ENCODE results near the gene SNAPC4.

Gene SNAPC4

DNA sequence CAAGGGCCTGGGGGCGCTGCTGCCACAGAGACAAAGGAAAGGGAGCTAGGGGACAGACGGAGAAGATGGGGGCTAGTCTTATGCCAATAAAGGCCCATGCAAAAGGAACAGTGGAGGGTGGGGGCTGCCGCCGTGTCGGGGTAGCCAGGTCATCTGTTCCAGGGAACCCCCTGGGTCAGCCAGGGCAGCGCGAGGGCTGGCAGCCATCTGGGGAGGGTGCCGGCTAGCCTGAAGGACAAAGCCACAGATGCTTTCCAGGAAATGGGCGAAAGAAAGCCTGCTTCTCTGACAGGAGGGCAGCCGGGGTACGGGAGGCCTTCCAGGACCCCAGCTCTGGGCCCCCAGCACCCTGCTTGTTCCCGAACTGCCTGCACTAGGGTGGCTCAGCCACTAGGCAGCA is 24.9 kb downstream of the SNAPC4 start:
- Histone ChIP-seq H3K4me1 (ENCODE audit: insufficient read depth, low read length) (no peaks in the 10 kb centered on the region), H3K4me3 (ENCODE audit: low read length) (no peak overlapping the region), H3K9me3 (ENCODE audit: insufficient read depth, low read depth, low read length) (no peaks in the 10 kb centered on the region), H3K36me3 (ENCODE audit: insufficient read depth, low read length) (peaks cover 34% of the 10 kb centered on the region), H3K9ac (ENCODE audit: low read depth, low read length) (no peak overlapping the region), H3K27ac (ENCODE audit: low read depth, low read length) (no peak overlapping the region), H3K27me3 (ENCODE audit: insufficient read depth, low read length) (no peaks in the 10 kb centered on the region)
- 95% methylated on average over 12 of the region's 12 CpGs for WGBS

DNA sequence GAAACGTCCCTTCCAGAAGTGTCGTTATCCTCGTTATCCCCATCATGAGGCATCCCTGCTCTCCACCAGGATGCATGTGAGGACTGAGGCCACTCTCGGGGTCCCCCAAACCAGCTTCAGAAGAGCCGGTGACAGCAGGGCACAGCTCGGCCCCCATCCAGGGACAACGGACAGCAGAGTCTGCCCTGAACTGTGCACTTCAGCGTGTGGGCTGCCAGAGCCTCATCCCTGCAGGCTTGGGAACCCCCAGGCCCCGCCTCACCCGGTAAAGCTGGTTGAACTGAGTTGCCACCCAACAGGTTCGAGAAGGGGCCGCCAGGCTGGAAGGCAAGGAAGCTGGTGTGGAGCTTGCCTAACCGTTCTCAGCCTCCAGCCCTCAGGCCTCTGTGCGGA is 25.8 kb downstream of the SNAPC4 start:
- Histone ChIP-seq H3K9me3 (ENCODE audit: insufficient read depth, low read depth, low read length) (no peaks in the 10 kb centered on the region), H3K27me3 (ENCODE audit: insufficient read depth, low read length) (no peaks in the 10 kb centered on the region), H3K27ac (ENCODE audit: low read depth, low read length) (no peak overlapping the region), H3K4me3 (ENCODE audit: low read length) (no peak overlapping the region), H3K4me1 (ENCODE audit: insufficient read depth, low read length) (no peaks in the 10 kb centered on the region), H3K36me3 (ENCODE audit: insufficient read depth, low read length) (peaks cover 27% of the 10 kb centered on the region), H3K9ac (ENCODE audit: low read depth, low read length) (no peak overlapping the region)
- 95% methylated on average over 14 of the region's 14 CpGs for WGBS

DNA sequence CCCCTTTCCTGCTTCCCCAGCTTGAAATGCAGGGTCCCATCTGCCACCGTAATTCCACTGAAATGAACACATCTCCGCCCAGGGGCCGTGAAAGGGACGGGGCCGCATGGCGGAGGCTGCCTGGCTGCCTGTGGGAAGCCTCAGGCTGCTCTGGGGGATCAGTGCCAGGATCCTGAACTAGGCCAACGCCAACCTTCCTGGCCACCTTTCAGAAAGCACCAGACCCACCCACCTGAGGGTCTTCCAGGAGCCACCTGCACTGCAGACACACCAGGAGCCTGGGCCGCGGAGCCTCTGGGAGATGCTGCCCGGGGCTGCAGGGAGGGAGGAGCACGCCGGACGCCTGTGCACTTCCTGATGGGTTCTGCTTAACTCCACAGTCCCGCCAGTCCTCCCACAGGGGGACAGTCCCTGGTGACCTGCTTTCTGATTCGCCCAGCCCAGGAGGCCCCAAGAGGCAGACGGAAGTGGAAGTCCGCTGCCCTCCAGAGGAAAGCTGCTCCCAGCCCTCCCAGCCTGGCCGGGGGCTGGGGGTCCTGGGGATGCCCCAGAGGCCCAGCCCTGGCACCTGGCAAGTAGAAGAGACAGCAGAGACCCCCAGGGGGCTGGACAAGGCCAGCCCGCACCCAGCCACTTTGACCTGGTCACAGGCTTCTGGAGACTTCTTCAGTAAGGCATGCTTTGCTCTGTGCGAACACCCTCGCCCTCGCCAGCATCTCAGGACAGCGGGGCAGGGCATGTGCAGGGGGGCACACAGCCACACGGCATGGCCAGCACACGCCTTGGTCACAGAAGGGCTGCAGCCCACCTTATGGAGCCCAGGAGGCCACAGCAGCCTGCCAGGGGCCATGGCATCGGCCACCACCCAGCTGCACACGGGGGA is 26.4 kb downstream of the SNAPC4 start, which contains the start of gene CARD9:
TSS of gene CARD9 (minus strand) at position 370 of the 883 bp plus-strand sequence. CDS start 1,591 bp downstream, outside the sequence.
- no peak within 1 kb of the TSS for H3K4me3 ChIP-seq (ENCODE audit: low read length)
- no peaks in the 10 kb centered on the region for H3K9me3 ChIP-seq (ENCODE audit: insufficient read depth, low read depth, low read length)
- peaks cover 25% of the 10 kb centered on the region; the same call in 1 of the 2 replicates for H3K36me3 ChIP-seq (ENCODE audit: insufficient read depth, low read length)
- no peak within 1 kb of the TSS; the same call in 1 of the 2 replicates for H3K9ac ChIP-seq (ENCODE audit: low read depth, low read length)
- H3K27ac ChIP-seq (ENCODE audit: low read depth, low read length) = no peak within 1 kb of the TSS
- no peaks in the 10 kb centered on the region for H3K4me1 ChIP-seq (ENCODE audit: insufficient read depth, low read length)
- 91% methylated on average over 27 of the region's 27 CpGs for WGBS
- H3K27me3 ChIP-seq (ENCODE audit: insufficient read depth, low read length) = no peaks in the 10 kb centered on the region

- H3K9me3 ChIP-seq (ENCODE audit: insufficient read depth, low read depth, low read length) = no peaks in the 10 kb centered on the region
- WGBS = 74% methylated on average over 21 of the region's 21 CpGs
- H3K27me3 ChIP-seq (ENCODE audit: insufficient read depth, low read length) = no peaks in the 10 kb centered on the region
- no peak overlapping the region for H3K27ac ChIP-seq (ENCODE audit: low read depth, low read length)
- H3K4me1 ChIP-seq (ENCODE audit: insufficient read depth, low read length) = no peaks in the 10 kb centered on the region
- H3K9ac ChIP-seq (ENCODE audit: low read depth, low read length) = no peak overlapping the region; the same call in 1 of the 2 replicates
- H3K36me3 ChIP-seq (ENCODE audit: insufficient read depth, low read length) = peaks cover 25% of the 10 kb centered on the region; the same call in 1 of the 2 replicates
- H3K4me3 ChIP-seq (ENCODE audit: low read length) = no peak overlapping the region
Measured at GRCh38 chr9:136372561-136373299, 27.2 kb downstream of the SNAPC4 start.

GRCh38 chr9:136372006-136372405 is 28.0 kb downstream of the SNAPC4 start:
- Histone ChIP-seq H3K36me3 (ENCODE audit: insufficient read depth, low read length) (peaks cover 24% of the 10 kb centered on the region; the same call in 1 of the 2 replicates), H3K27ac (ENCODE audit: low read depth, low read length) (no peak overlapping the region), H3K4me1 (ENCODE audit: insufficient read depth, low read length) (no peaks in the 10 kb centered on the region), H3K9ac (ENCODE audit: low read depth, low read length) (no peak overlapping the region; the same call in 1 of the 2 replicates), H3K9me3 (ENCODE audit: insufficient read depth, low read depth, low read length) (no peaks in the 10 kb centered on the region), H3K4me3 (ENCODE audit: low read length) (no peak overlapping the region), H3K27me3 (ENCODE audit: insufficient read depth, low read length) (no peaks in the 10 kb centered on the region)
- WGBS = 93% methylated on average over 21 of the region's 21 CpGs

GRCh38 chr9:136371533-136371880 is 28.5 kb downstream of the SNAPC4 start:
- no peaks in the 10 kb centered on the region for H3K27me3 ChIP-seq (ENCODE audit: insufficient read depth, low read length)
- no peak overlapping the region for H3K9ac ChIP-seq (ENCODE audit: low read depth, low read length)
- no peak overlapping the region for H3K27ac ChIP-seq (ENCODE audit: low read depth, low read length)
- H3K9me3 ChIP-seq (ENCODE audit: insufficient read depth, low read depth, low read length) = no peaks in the 10 kb centered on the region
- H3K36me3 ChIP-seq (ENCODE audit: insufficient read depth, low read length) = peaks cover 19% of the 10 kb centered on the region; the same call in 1 of the 2 replicates
- no peak overlapping the region for H3K4me3 ChIP-seq (ENCODE audit: low read length)
- H3K4me1 ChIP-seq (ENCODE audit: insufficient read depth, low read length) = no peaks in the 10 kb centered on the region
- whole genome bisulfite sequencing = 93% methylated on average over 13 of the region's 13 CpGs

- Histone ChIP-seq H3K4me3 (ENCODE audit: low read length) (no peak overlapping the region), H3K9me3 (ENCODE audit: insufficient read depth, low read depth, low read length) (no peaks in the 10 kb centered on the region), H3K9ac (ENCODE audit: low read depth, low read length) (no peak overlapping the region), H3K27me3 (ENCODE audit: insufficient read depth, low read length) (no peaks in the 10 kb centered on the region), H3K27ac (ENCODE audit: low read depth, low read length) (no peak overlapping the region), H3K4me1 (ENCODE audit: insufficient read depth, low read length) (no peaks in the 10 kb centered on the region), H3K36me3 (ENCODE audit: insufficient read depth, low read length) (peaks cover 14% of the 10 kb centered on the region; the same call in 1 of the 2 replicates)
- 94% methylated on average over 54 of the region's 54 CpGs for WGBS
Measured at GRCh38 chr9:136370687-136371532, 29.1 kb downstream of the SNAPC4 start.

DNA sequence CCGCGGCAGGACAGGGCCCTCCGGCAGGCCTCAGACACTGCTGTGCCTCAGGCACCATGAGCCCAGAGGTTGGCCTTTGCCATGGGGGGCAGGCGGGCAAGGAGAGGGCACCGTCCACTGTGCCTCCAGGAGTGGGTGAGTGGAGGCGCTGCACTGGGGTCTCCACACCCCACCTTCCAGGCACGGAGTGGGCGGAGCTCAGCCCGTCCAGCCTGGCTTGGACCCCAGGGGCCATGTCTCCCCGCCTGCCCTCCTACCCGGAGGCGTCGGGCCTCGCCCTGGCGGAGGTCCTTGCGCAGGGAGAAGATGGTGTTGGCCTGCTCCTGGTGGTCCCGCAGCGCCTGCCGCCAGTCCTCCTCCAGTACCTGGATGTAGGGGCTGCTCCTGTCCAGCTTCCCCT is 29.9 kb downstream of the SNAPC4 start:
- 97% methylated on average over 19 of the region's 19 CpGs for WGBS
- no peak overlapping the region for H3K9ac ChIP-seq (ENCODE audit: low read depth, low read length)
- peaks cover 6% of the 10 kb centered on the region; the same call in 1 of the 2 replicates for H3K36me3 ChIP-seq (ENCODE audit: insufficient read depth, low read length)
- H3K27ac ChIP-seq (ENCODE audit: low read depth, low read length) = no peak overlapping the region
- no peaks in the 10 kb centered on the region for H3K4me1 ChIP-seq (ENCODE audit: insufficient read depth, low read length)
- H3K27me3 ChIP-seq (ENCODE audit: insufficient read depth, low read length) = no peaks in the 10 kb centered on the region
- no peak overlapping the region for H3K4me3 ChIP-seq (ENCODE audit: low read length)
- no peaks in the 10 kb centered on the region for H3K9me3 ChIP-seq (ENCODE audit: insufficient read depth, low read depth, low read length)

GRCh38 chr9:136368190-136368589 is 31.8 kb downstream of the SNAPC4 start:
- Histone ChIP-seq H3K9me3 (ENCODE audit: insufficient read depth, low read depth, low read length) (no peaks in the 10 kb centered on the region), H3K36me3 (ENCODE audit: insufficient read depth, low read length) (no peaks in the 10 kb centered on the region), H3K27me3 (ENCODE audit: insufficient read depth, low read length) (no peaks in the 10 kb centered on the region), H3K9ac (ENCODE audit: low read depth, low read length) (no peak overlapping the region), H3K4me3 (ENCODE audit: low read length) (no peak overlapping the region), H3K27ac (ENCODE audit: low read depth, low read length) (no peak overlapping the region), H3K4me1 (ENCODE audit: insufficient read depth, low read length) (no peaks in the 10 kb centered on the region)
- 95% methylated on average over 18 of the region's 18 CpGs for WGBS

DNA sequence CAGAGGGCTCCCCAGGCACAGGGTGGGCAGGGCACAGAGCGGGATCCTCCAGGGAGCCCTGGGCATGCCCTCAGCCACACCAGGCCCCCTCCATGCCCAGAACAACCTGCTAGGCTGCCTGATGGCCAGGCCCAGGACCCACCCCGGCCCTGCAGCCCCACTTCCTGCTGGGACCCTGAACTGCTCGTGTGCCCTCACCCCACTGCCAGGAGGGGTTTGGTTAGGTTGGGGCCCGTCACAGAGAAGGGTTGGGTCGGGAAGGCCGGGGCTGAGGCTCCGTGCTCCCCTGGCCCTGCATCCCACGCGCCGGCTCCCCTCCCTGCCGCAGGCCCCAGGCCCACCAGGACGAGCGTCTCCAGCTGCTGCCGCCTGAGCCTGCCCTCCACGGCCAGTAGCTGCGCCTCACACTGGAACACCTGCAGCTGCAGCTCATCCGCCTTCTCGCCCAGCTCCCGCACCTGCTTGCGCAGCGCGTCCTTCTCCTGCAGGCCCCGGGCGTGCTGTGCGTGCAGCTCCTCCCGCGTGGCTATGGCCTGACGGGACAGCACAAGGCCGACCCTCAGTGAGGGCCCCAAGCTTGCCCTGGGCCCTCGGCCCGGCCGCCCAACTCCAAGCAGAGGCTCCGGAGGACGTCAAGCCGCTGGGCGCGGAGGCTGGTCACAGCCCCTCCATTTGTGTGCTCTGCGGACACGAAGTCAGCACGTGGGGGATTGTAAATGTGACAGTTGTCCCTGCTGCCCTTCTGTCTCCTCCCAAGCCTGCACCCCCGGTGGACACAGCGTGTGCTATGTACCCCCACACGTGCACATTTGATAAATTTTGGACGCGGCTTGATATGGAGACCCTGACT is 32.4 kb downstream of the SNAPC4 start:
- WGBS = 91% methylated on average over 45 of the region's 45 CpGs
- Histone ChIP-seq H3K4me3 (ENCODE audit: low read length) (no peak overlapping the region), H3K27ac (ENCODE audit: low read depth, low read length) (no peak overlapping the region), H3K27me3 (ENCODE audit: insufficient read depth, low read length) (no peaks in the 10 kb centered on the region), H3K36me3 (ENCODE audit: insufficient read depth, low read length) (no peaks in the 10 kb centered on the region), H3K9me3 (ENCODE audit: insufficient read depth, low read depth, low read length) (no peaks in the 10 kb centered on the region), H3K9ac (ENCODE audit: low read depth, low read length) (no peak overlapping the region), H3K4me1 (ENCODE audit: insufficient read depth, low read length) (peaks cover 3% of the 10 kb centered on the region; the same call in 1 of the 2 replicates)
